Upper lobe of left lung (tissue), 4 donors: ENCODE data around the gene LHFPL3.

Experiments
- EP300 ChIP-seq, 4 donors: sonication (generic); formaldehyde crosslinking; IDR thresholded peaks; one replicate each; pipeline ENCODE4 v1.5.1; 2017; ENCODE audit warnings: antibody characterized with exemption in 4 of 4, control low read depth in 2 of 4
- POLR2AphosphoS5 ChIP-seq, 2 donors: sonication (generic); formaldehyde crosslinking; IDR thresholded peaks; one replicate each; pipeline ENCODE4 v1.5.1; 2017; ENCODE audit warnings: antibody characterized with exemption in 2 of 2
- TF ChIP-seq, protein P1 (sequence below), 6 experiments: fragments of 450-650 bp in 4 of 6; fragments of 200-600 bp in 2 of 6; sonication (generic) in 2 of 6; IDR thresholded peaks; one replicate each; pipeline ENCODE4 v1.5.1; 2016 to 2019; ENCODE audit warnings: antibody characterized with exemption in 6 of 6

DNA sequence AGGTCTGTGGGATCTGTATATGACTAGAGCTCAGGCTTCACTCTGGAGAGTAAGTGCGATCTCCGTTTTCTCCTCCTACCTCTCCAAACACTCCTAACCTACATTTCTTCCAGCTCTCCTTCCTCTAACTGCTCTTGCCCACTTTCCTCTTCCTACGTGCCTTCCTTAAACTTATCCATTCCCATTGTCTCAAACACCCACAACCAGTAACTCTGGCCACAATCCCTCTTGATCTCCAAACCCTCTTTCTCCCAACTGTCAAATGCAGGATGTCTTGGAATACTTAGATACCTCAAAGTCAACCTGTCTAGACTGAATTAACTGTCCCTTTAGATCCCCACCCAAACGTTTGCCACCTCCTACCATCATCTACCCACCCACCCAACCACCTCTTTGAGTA is 471.9 kb downstream of the LHFPL3 start:
- TF ChIP-seq POLR2AphosphoS5 (IDR thresholded peaks at IDR 0.05) (no peak), EP300 (IDR thresholded peaks at IDR 0.05) (no peak)
- TF ChIP-seq, protein P1, sequence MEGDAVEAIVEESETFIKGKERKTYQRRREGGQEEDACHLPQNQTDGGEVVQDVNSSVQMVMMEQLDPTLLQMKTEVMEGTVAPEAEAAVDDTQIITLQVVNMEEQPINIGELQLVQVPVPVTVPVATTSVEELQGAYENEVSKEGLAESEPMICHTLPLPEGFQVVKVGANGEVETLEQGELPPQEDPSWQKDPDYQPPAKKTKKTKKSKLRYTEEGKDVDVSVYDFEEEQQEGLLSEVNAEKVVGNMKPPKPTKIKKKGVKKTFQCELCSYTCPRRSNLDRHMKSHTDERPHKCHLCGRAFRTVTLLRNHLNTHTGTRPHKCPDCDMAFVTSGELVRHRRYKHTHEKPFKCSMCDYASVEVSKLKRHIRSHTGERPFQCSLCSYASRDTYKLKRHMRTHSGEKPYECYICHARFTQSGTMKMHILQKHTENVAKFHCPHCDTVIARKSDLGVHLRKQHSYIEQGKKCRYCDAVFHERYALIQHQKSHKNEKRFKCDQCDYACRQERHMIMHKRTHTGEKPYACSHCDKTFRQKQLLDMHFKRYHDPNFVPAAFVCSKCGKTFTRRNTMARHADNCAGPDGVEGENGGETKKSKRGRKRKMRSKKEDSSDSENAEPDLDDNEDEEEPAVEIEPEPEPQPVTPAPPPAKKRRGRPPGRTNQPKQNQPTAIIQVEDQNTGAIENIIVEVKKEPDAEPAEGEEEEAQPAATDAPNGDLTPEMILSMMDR (IDR thresholded peaks at IDR 0.05) = no peak
